Transverse colon (tissue), 4 donors: ENCODE results near the gene R3HDM4.

Source experiments
- CTCF ChIP-seq, 5 experiments: fragments of 200-600 bp in 3 of 5; fragments of 450-650 bp in 2 of 5; sonication (generic) in 3 of 5; IDR thresholded peaks; 1 replicate in 2 of 5; 2 replicates in 3 of 5; pipeline ENCODE4 v1.5.1; 2016 to 2017; ENCODE audit warnings: antibody characterized with exemption in 5 of 5, inconsistent platforms in 3 of 5, mild to moderate bottlenecking in 2 of 5, moderate library complexity in 1 of 5
- EP300 ChIP-seq: sonication (generic); formaldehyde crosslinking; IDR thresholded peaks from one replicate; pipeline ENCODE4 v1.6.1; 2017; ENCODE audit warnings: antibody characterized with exemption, low read depth
- POLR2A ChIP-seq: fragments of 450-650 bp; IDR thresholded peaks from one replicate; pipeline ENCODE4 v1.6.1; 2016; ENCODE audit warnings: antibody characterized with exemption, mild to moderate bottlenecking, moderate library complexity
- POLR2AphosphoS5 ChIP-seq, 3 donors: sonication (generic); formaldehyde crosslinking; IDR thresholded peaks; one replicate each; pipeline ENCODE4 v1.6.1; 2016; ENCODE audit warnings: antibody characterized with exemption in 3 of 3

DNA sequence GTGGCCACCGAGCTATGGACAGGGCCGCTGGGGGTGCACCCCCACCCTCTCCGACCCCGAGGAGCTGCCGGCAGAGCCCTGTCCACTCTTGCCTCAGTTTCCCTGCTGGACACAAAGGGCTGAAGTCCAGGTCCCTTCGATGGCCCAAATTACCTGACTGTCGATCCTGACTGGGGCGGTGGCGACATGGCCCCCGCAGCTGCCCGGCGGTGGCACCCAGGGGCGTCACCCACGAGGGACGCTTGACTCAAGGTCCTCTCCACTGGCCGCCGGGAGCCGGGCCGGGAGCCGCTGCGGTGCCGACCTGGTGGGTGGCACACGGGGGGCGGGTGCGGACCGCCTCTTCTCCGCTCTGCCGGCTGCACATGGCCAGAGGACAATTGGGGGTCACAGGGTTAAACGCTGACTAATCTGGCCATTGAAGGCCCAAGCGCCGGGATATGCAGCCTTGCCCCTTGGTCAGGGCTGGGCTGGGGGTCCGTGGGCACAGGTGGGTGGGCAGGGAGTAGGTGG is 29.2 kb upstream of the R3HDM4 start:
- TF ChIP-seq POLR2A (no peak), POLR2AphosphoS5 (IDR thresholded peaks at IDR 0.05) (no peak), CTCF (IDR thresholded peaks at IDR 0.05) (no peak), EP300 (no peak)
